Smooth muscle cell (in vitro differentiated cells): ENCODE results near the gene LIFR. TPM values are rescaled to one million over a fixed set of nuclear protein-coding genes. Genes with fewer than 3 reads are reported as not detected.

ENCODE experiments used
- DNase-seq: peaks from one replicate; lab custom pipeline; 2025; ENCODE audit not compliant: unreplicated experiment; lab: John Stamatoyannopoulos, UW
- H2AFZ ChIP-seq: fragments of 200-600 bp; sonication (generic); 2 replicates; pipeline ENCODE4 v1.6.0; 2016; ENCODE audit warnings: antibody characterized with exemption, low read depth, mild to moderate bottlenecking
- H3F3A ChIP-seq: fragments of 200-600 bp; sonication (generic); 2 replicates; pipeline ENCODE4 v1.6.0; 2017; ENCODE audit warnings: antibody characterized with exemption, low read depth
- H3K27ac ChIP-seq: fragments of 200-600 bp; sonication (generic); 2 replicates; pipeline ENCODE4 v1.5.1; 2016; ENCODE audit warnings: low read depth, mild to moderate bottlenecking
- H3K27me3 ChIP-seq: fragments of 200-600 bp; sonication (generic); 2 replicates; pipeline ENCODE4 v1.6.1; 2016; ENCODE audit warnings: low read depth, mild to moderate bottlenecking
- H3K36me3 ChIP-seq: fragments of 200-600 bp; sonication (generic); 2 replicates; pipeline ENCODE4 v1.5.1; 2016; ENCODE audit warnings: low read depth
- H3K4me1 ChIP-seq: fragments of 200-600 bp; sonication (generic); 2 replicates; pipeline ENCODE4 v1.5.1; 2016; ENCODE audit warnings: low read depth
- H3K4me2 ChIP-seq: fragments of 200-600 bp; sonication (generic); 2 replicates; pipeline ENCODE4 v1.6.0; 2016; ENCODE audit warnings: mild to moderate bottlenecking
- H3K4me3 ChIP-seq: fragments of 200-600 bp; sonication (generic); 2 replicates; pipeline ENCODE4 v1.5.1; 2016; ENCODE audit warnings: mild to moderate bottlenecking
- H3K79me2 ChIP-seq: fragments of 200-600 bp; sonication (generic); 2 replicates; pipeline ENCODE4 v1.6.0; 2016; ENCODE audit warnings: low read depth, mild to moderate bottlenecking
- H3K9ac ChIP-seq: fragments of 200-600 bp; sonication (generic); 2 replicates; pipeline ENCODE4 v1.6.0; 2016; ENCODE audit warnings: low read depth
- H3K9me3 ChIP-seq: fragments of 200-600 bp; sonication (generic); replicated peaks from 2 replicates; pipeline ENCODE4 v1.5.1; 2016; ENCODE audit warnings: low read depth
- H4K20me1 ChIP-seq: fragments of 200-600 bp; sonication (generic); 2 replicates; pipeline ENCODE4 v1.6.0; 2016; ENCODE audit warnings: low read depth
- WGBS: methylation state at CpG from one replicate; pipeline ENCODE4 v1.1.7; 2016; ENCODE audit warnings: low lambda C conversion rate; 5-methylcytosine and 5-hydroxymethylcytosine counted together
- polyA plus RNA-seq: library from polyadenylated mRNA; unstranded; fragments of >200 nt; fragmentation: Nextera tagmentation; extraction: Ambion mirVana; gene quantifications from 2 replicates; pipeline ENCODE4 v1.2.1, GENCODE V29; 2016
- total RNA-seq: library from RNA; depleted of rRNA; stranded (reverse); fragments of >200 nt; gene quantifications from 2 replicates; pipeline ENCODE4 v1.2.3, GENCODE V29; 2014
- TF ChIP-seq, protein P1 (sequence below): fragments of 200-600 bp; sonication (generic); IDR thresholded peaks from 2 replicates; pipeline ENCODE4 v1.5.1; 2017; ENCODE audit warnings: borderline replicate concordance, mild to moderate bottlenecking, antibody characterized with exemption; ENCODE audit not compliant: insufficient read depth, poor library complexity, severe bottlenecking

The LIFR gene
- total and polyA plus RNA-seq, 2 experiments from 2014 or later: 14.3 to 29.2 TPM

DNA sequence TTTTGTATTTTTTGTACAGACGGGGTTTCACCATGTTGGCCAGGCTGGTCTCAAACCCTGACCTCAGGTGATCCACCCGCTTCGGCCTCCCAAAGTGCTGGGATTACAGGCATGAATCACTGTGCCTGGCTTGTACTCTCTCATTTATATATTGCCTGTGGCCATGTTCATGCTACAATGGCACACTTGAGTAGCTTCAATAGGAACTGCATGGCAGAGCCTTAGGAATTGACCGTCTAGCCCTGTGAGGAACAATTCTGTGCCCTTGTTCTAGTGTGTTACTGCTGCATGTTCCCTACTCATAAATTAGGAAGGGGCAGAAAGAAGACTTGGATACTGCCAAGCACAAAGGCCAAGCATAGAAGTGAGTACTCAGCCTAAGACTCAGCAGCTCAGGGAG lies 104.2 kb downstream of the LIFR start:
- no peaks in the 10 kb centered on the region for H4K20me1 ChIP-seq
- H2AFZ ChIP-seq: no peak overlapping the region
- no peaks in the 10 kb centered on the region for H3K9me3 ChIP-seq
- H3K4me2 ChIP-seq: no peak overlapping the region
- H3F3A ChIP-seq: no peaks in the 10 kb centered on the region
- 87% methylated on average over 4 of the region's 4 CpGs for WGBS
- H3K4me1 ChIP-seq: no peaks in the 10 kb centered on the region
- H3K27me3 ChIP-seq: no peaks in the 10 kb centered on the region
- H3K27ac ChIP-seq: no peak overlapping the region
- no peak overlapping the region for H3K9ac ChIP-seq
- DNase-seq: no peak
- H3K36me3 ChIP-seq: no peaks in the 10 kb centered on the region
- TF ChIP-seq, protein P1, sequence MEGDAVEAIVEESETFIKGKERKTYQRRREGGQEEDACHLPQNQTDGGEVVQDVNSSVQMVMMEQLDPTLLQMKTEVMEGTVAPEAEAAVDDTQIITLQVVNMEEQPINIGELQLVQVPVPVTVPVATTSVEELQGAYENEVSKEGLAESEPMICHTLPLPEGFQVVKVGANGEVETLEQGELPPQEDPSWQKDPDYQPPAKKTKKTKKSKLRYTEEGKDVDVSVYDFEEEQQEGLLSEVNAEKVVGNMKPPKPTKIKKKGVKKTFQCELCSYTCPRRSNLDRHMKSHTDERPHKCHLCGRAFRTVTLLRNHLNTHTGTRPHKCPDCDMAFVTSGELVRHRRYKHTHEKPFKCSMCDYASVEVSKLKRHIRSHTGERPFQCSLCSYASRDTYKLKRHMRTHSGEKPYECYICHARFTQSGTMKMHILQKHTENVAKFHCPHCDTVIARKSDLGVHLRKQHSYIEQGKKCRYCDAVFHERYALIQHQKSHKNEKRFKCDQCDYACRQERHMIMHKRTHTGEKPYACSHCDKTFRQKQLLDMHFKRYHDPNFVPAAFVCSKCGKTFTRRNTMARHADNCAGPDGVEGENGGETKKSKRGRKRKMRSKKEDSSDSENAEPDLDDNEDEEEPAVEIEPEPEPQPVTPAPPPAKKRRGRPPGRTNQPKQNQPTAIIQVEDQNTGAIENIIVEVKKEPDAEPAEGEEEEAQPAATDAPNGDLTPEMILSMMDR: no peak
- no peak overlapping the region for H3K4me3 ChIP-seq
- H3K79me2 ChIP-seq: no peaks in the 10 kb centered on the region

DNA sequence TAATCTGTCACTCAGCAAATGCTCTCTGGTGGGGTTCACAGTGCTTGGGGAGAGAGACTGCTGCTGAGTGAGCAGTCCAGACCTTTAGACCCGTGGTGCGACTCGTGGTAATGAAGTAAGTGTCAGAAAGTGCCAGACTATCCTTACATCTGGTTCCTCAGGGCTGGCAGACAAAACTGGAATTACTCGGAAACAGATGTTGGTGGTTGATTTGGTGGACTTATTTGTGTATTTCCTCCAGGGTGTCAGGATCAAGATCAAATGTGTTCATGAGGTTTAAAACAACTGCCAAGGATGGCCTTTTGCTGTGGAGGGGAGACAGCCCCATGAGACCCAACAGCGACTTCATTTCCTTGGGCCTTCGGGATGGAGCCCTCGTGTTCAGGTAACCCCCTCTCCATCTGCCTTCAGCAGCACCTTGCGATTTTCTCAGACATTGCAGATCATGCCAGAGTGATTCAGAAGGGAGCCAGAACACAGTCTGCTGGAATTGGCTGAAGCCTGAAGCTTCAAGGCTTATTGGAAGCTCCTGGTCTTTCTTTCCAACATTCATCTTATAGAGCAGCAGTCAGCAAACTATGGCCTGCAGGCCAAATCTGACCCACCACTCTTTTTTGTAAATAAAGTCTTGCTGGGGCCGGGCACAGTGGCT lies 105.2 kb downstream of the LIFR start:
- no peak overlapping the region for H3K4me3 ChIP-seq
- TF ChIP-seq, protein P1: no peak
- H3K27me3 ChIP-seq: no peaks in the 10 kb centered on the region
- no peaks in the 10 kb centered on the region for H3K4me1 ChIP-seq
- no peak overlapping the region for H3K27ac ChIP-seq
- H2AFZ ChIP-seq: no peak overlapping the region
- H3K9me3 ChIP-seq: no peaks in the 10 kb centered on the region
- no peak for DNase-seq
- no peaks in the 10 kb centered on the region for H4K20me1 ChIP-seq
- H3K36me3 ChIP-seq: no peaks in the 10 kb centered on the region
- H3K4me2 ChIP-seq: no peak overlapping the region
- H3K79me2 ChIP-seq: no peaks in the 10 kb centered on the region
- no peaks in the 10 kb centered on the region for H3F3A ChIP-seq
- H3K9ac ChIP-seq: no peak overlapping the region
- 91% methylated on average over 9 of the region's 9 CpGs for WGBS

DNA sequence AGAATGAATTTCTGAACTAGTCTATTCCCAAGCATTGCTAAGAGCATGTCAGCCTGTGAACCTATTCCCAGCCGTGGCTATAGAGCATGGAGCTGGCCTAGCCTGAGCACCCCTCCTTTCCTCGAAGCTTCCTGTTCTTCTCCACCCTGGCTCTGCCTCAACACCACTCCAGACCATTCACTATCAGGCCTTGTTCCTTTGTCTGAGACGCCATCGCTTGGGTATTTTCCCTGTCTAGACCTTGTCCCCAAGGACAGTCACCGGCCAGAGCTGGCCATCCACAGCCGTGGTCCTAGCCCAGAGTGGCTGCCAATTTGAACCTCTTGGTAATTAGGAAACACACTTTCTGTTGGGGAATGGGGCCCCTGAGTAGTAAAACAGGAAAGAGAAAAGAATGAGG lies 105.8 kb downstream of the LIFR start:
- H3K4me1 ChIP-seq: no peaks in the 10 kb centered on the region
- no peaks in the 10 kb centered on the region for H3K27me3 ChIP-seq
- H3K4me2 ChIP-seq: no peak overlapping the region
- H2AFZ ChIP-seq: no peak overlapping the region
- H3K9ac ChIP-seq: no peak overlapping the region
- DNase-seq: no peak
- TF ChIP-seq, protein P1: no peak
- no peaks in the 10 kb centered on the region for H3K79me2 ChIP-seq
- H4K20me1 ChIP-seq: no peaks in the 10 kb centered on the region
- no peaks in the 10 kb centered on the region for H3F3A ChIP-seq
- no peak overlapping the region for H3K27ac ChIP-seq
- WGBS: 95% methylated on average over 6 of the region's 6 CpGs
- H3K9me3 ChIP-seq: no peaks in the 10 kb centered on the region
- H3K4me3 ChIP-seq: no peak overlapping the region
- no peaks in the 10 kb centered on the region for H3K36me3 ChIP-seq
